Pulmonary artery endothelial cell (primary cell): ENCODE data around the gene RBM23. TPM values are rescaled to one million over a fixed set of nuclear protein-coding genes. Genes with fewer than 3 reads are reported as not detected.
"Not testable (repeated sequence)": the region's sequence is repeated elsewhere in the genome, so short reads cannot be mapped to it uniquely, and the experiment has no call there.

ENCODE experiments used
- DNase-seq: peaks from one replicate; pipeline ENCODE4 v3.0.0-alpha.2; 2011; ENCODE audit warnings: low read depth, low spot score
- total RNA-seq: library from RNA; depleted of rRNA; stranded (reverse); fragments of >200 nt; gene quantifications from 2 replicates; pipeline ENCODE4 v1.2.3, GENCODE V29; 2014

The RBM23 gene
- total RNA-seq: 59.9 and 75.2 TPM in 2 replicates

GRCh38 chr14:22918804-22919600 lies at the start of gene RBM23:
Gene RBM23 (minus strand): TSS chr14:22919149.
- DNase-seq: peak; percentile 100

GRCh38 chr14:22966783-22967269 lies 47.9 kb upstream of the RBM23 start:
- no peak for DNase-seq

DNA sequence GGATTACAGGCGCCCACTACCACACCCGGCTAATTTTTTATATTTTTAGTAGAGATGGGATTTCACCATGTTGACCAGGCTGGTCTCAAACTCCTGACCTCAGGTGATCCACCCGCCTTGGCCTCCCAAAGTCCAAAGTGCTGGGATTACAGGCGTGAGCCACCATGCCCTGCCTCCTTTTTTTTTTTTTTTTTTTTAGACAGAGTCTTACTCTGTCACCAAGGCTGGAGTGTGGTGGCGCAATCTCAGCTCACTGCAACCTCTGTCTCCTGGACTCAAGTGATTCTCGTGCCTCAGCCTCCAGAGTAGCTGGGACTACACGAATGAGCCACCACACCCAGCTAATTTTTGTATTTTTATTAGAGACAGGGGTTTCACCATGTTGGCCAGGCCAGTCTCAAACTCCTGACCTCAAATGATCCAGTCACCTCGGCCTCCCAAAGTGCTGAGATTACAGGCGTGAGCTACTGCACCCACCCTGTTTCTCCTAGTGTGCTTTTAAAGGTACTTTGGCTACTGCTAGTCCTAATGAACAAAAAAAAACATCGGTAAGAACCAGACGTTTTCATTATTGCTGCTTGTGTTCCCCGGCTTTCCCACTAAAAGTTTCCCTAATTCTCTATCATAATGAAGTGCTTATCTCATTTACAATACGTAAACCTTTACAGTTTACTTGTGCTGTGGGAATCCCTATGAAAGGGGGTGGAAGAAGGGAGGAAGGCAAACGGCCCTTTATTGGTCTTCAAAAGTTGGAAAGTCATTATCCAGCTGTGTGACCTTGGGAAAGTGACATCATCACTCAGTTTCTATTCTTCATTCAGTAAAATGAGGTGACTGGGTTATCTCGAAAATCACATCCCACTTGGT lies 47.2 kb upstream of the RBM23 start:
- DNase-seq: not testable (repeated sequence)

GRCh38 chr14:22962061-22962676 lies 43.2 kb upstream of the RBM23 start:
- no peak for DNase-seq

DNA sequence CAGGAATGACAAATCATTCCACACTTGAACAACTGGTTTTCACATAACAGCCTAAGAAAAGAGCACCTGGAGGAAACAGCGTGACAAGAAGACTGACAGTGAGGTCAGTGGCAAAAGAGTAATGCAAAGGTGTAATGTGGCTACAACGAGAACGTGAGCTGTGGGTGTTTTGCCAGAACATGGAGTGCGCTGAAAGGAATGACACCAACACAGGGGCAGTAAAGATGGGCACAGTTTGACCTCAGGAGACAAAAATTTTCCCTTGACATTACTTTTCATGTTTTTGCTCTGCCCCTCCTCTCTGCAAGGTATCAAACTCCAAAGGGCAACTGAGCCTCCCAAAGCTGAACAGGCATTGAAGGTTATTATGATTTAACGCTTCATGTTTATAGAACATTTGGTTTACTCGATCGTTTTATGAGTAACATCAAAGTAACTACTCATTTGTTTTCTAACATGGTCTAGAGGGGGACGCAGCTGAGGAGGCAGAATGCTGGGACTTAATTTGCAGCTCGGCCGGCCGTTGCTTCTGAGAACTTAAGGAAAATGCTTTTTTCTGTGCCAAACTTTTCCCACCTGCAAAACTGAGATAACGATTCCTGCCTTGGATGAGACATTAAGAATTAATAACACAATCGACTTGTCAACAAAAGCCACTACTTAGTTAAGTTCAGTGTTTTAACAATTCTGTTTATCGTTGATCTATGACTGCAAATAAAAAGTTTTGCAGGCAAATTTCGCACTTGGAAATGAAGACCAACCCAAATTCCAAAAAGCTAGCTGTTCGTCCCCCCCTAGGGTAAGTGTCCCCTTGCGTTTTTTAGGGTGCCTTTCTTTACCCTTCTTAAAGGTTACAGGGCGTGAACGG lies 37.0 kb upstream of the RBM23 start:
- no peak for DNase-seq

- no peak for DNase-seq
Measured at GRCh38 chr14:22952418-22952817, 33.5 kb upstream of the RBM23 start.

- not testable (repeated sequence) for DNase-seq
Measured at GRCh38 chr14:22951795-22952194, 32.8 kb upstream of the RBM23 start.

GRCh38 chr14:22945642-22946041 lies 26.7 kb upstream of the RBM23 start:
- no peak for DNase-seq

DNA sequence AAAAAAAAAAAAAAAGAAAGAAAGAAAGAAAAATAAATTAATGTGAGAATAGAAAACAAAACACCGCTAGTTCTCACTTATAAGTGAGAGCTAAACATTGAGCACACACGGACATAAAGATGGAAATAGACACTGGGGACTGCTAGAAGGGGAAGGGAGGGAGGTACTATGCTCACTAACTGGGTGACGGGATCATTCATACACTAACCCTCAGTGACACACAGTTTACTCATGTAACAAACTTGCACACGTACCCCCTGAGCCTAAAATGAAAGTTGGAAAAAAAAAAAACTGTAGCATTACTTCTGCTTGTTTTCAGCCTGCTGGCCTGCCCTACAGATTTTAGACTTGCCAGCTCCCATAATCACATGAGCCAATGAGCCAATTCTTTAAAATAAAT lies 20.7 kb upstream of the RBM23 start:
- no peak for DNase-seq

DNA sequence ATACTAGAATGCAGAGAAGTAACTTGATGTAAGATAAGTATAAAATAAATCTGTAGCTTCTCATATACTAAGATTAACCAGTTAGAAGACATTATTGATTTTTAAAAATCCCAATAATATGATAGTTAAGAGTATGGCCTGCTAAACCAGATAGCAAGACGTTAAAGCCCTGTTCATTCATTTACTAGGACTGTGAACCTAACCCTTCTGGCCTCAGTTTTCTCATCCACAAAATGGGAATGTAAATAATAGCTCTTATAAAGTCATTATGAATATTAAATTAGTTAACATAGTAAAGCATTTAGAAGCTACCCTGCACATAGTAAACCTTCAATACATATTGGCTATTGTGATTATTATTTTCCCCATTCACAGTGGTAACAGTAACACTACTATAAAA lies 16.2 kb upstream of the RBM23 start:
- DNase-seq: no peak

DNA sequence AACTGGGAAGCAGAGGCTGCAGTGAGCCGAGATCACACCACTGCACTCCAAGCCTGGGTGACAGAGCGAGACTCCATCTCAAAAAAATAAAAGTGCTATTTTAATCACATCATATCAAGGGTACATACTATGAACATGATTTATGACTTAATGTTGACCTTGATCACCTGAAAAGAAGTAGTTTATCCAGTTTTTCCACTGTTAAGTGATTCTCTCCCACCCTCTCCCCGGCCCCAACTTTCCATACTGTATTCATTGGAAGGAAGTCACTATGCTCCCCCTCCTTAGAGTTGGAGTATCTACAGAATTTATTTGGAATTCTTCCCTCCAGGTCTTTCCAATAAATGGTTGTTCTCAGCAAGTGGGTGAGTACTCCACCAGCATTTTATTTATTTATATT lies 13.2 kb upstream of the RBM23 start:
- DNase-seq: no peak

DNA sequence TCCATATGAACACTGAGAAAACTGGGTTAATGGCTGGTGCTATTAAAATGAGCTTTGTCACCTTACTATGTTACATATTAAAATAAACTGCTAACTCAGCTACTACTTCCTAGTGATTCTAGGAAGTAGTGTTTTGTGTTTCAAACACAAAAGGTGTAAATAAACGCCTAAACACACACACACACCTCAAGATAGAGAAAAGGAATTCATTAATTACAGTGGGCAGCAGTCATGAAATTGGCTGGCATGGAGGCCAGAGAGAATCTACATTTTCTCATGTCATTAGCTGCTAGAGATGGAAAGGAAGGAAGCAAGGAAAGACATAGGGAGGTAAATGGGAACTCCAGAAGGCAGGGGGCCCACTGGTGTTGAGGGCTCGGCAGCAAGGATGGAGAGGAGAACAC lies 11.0 kb upstream of the RBM23 start:
- no peak for DNase-seq

GRCh38 chr14:22929104-22929960 lies 10.4 kb upstream of the RBM23 start, which contains the start of gene PRMT5:
Gene PRMT5 (minus strand): TSS chr14:22929376. CDS start chr14:22929361, 15 bp downstream.
- peak; percentile 99 for DNase-seq

DNA sequence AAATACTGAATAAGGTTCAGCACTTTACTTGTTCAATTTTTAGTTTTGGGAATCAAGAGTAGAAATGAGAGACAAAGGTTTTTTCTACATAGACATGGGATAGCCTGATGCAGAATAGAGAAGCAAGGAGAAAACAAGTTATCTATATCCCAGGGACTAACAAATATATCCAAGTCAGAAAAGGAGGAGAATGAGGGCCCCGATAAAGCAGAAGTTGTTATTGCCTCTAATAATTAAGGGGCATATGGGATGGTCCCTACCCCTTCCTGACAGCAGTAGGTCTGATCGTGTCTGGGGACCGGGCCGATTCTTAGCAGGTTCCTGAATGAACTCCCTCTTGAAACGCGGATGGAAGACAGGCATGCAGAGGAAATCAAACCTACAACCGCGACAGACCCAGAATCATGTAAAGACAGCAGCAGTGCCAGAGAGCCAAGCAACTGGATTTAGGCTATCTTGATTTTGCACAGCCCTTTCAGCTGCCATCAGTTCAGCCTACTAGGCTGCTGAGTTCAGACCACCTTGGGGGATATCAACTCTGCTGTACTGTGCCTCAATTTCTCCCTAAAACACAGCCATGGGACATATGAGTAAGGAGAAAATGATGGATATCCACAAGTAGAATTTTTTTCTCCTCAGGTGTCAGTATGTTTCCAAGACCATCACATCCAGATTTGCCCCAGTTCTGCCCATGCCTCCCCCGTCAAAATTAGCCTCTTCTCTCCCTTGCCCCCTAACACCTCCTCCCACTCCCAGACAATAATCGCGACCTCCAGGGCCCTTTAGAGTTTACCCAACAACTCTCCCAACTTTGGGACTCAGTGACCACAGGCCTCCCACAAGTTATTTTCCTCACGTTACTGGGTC lies 9.5 kb upstream of the RBM23 start:
- no peak for DNase-seq

DNA sequence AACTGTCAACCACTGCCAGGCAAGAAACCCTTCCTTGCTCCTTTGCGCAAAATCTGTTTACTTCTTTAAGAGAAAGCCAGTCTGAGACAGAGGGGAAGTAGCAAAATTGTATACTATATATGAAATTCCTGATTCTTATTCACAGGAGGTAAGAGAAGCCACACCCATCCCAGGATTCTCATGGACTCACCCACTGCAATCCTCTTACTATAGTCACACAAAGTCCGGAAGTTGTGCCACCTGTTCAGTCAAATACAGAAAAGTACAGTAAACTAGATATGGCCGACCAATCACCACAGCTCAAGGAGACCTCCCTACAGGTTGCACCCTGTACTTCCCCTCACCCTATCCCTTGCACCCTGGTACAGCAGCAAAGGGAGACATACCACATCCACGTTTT lies 7.4 kb upstream of the RBM23 start:
- DNase-seq: no peak

DNA sequence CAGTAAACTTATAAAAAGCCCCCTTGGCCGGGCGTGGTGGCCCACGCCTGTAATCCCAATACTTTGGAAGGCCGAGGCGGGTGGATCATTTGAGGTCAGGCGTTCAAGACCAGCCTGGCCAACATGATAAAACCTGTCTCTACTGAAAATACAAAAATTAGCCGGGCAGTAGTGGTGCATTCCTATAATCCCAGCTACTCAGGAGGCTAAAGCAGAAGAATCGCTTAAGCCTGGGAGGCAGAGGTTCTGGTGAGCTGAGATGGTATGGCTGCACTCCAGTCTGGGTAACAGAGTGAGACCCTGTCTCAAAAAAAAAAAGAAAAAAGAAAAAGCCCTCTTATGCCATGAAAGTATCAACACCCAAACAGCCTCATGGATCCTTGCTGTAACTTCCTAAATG lies 6.6 kb upstream of the RBM23 start:
- no peak for DNase-seq

DNA sequence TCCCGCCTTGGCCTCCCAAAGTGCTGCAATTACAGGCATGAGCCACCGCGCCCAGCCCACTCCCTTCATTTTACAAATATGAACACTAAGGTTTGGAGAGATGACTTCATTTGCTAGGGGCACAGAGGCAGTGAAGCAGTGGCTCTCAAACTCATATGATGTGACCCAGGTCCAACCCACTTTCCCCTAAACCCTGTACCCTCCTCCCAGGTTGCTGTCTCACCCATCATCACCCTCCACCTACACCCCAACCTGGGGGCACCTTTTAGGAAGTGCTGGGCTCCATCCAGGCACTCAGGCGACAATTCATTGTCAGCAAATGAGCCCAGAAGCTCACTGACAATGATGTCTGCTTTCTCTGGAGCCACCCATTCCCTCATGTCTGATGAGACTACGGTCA lies 4.8 kb upstream of the RBM23 start:
- no peak for DNase-seq

- DNase-seq: no peak
Measured at GRCh38 chr14:22922294-22922693, 3.3 kb upstream of the RBM23 start.

- no peak for DNase-seq
Measured at GRCh38 chr14:22920697-22921096, 1.7 kb upstream of the RBM23 start.
